Ovary (tissue), 9 donors: ENCODE data around the gene DEF6. TPM values are rescaled to one million over a fixed set of nuclear protein-coding genes. Genes with fewer than 3 reads are reported as not detected.

ENCODE experiments used
- DNase-seq, 5 donors: peaks; one replicate each; pipeline ENCODE4 v3.0.0-alpha.2; 2019 to 2020
- H3K27ac ChIP-seq, 2 donors: fragments of 200-600 bp; one replicate each; pipeline versions ENCODE4 v1.5.1 to v1.8.0; 2019 to 2022
- H3K27me3 ChIP-seq: fragments of 200-600 bp; one replicate; pipeline ENCODE4 v1.8.0; 2022
- H3K36me3 ChIP-seq: fragments of 200-600 bp; sonication (generic); one replicate; pipeline ENCODE4 v1.5.1; 2019
- H3K4me1 ChIP-seq: one replicate; pipeline ENCODE4 v1.8.1; 2013; ENCODE audit warnings: mild to moderate bottlenecking, moderate library complexity; ENCODE audit not compliant: insufficient read depth
- H3K4me3 ChIP-seq: fragments of 200-600 bp; sonication (generic); one replicate; pipeline ENCODE4 v1.5.1; 2017
- H3K9me3 ChIP-seq, 2 donors: fragments of 200-600 bp in 1 of 2; sonication (generic) in 1 of 2; one replicate each; pipeline versions ENCODE4 v1.5.1 to v1.8.1; 2013 to 2019; ENCODE audit warnings: mild to moderate bottlenecking in 1 of 2, moderate library complexity in 1 of 2
- EP300 ChIP-seq: sonication (generic); formaldehyde crosslinking; IDR thresholded peaks from one replicate; pipeline ENCODE4 v1.6.1; 2017; ENCODE audit warnings: antibody characterized with exemption
- POLR2A ChIP-seq: fragments of 450-650 bp; IDR thresholded peaks from one replicate; pipeline ENCODE4 v1.6.1; 2017; ENCODE audit warnings: antibody characterized with exemption, mild to moderate bottlenecking, moderate library complexity
- WGBS, 3 donors: extraction: QIAGEN DNeasy Blood & Tissue Kit in 1 of 3; methylation state at CpG; one replicate each; pipeline versions ENCODE4 v1.1.5 to v1.1.7; 2013 to 2017; 5-methylcytosine and 5-hydroxymethylcytosine counted together
- intact Hi-C, 4 donors: fragments of 100-400 bp; cut with DNase I; formaldehyde crosslinking; loops; one replicate each; pipeline versions ENCODE4 v1.11.0 to v1.15.1; 2022 to 2023
- polyA plus RNA-seq, 2 donors: library from polyadenylated mRNA; stranded (reverse); fragments of 200-250 nt in 1 of 2; fragments of 350-450 nt in 1 of 2; fragmentation: Illumina TruSeq in 1 of 2; extraction: RNeasy Lipid Tissue Mini Kit (QIAGEN cat#74804) in 1 of 2; gene quantifications; one replicate each; pipeline ENCODE4 v1.2.3, GENCODE V29; 2013 to 2014
- total RNA-seq, 7 donors: library from RNA; depleted of rRNA in 2 of 7; stranded (reverse); fragments of >200 nt in 2 of 7; fragmentation: NEBNext Ultra II Directional in 3 of 7; extraction: Animal tissue kit (Norgen Biotek cat#: 25700) in 3 of 7; gene quantifications; one replicate each; pipeline versions ENCODE4 v1.1.0 to v1.2.4, GENCODE V29; 2016 to 2023
- TF ChIP-seq, protein P1 (sequence below), 3 donors: fragments of 450-650 bp in 2 of 3; fragments of 200-600 bp in 1 of 3; IDR thresholded peaks; one replicate each; pipeline versions ENCODE4 v1.5.1 to v1.8.0; 2016 to 2022; ENCODE audit warnings: antibody characterized with exemption in 3 of 3, mild to moderate bottlenecking in 1 of 3
- donor health status: DM: no; HTN: no; CAD: no; lungs with moderate emphysema.
- donor health status: DM: no; HTN: no; CAD: no.
- donor health status: Bipolar disorder and iron deficiency.
- donor health status: DM: yes; HTN: yes; CAD: no.
- donor health status: DM: no; HTN: no; CAD: no.
- donor health status: DM: yes; HTN: yes; CAD: no.

DEF6 gene
- total and polyA plus RNA-seq, 9 donors: 1.5 to 6.6 (median 2.9) TPM

DNA sequence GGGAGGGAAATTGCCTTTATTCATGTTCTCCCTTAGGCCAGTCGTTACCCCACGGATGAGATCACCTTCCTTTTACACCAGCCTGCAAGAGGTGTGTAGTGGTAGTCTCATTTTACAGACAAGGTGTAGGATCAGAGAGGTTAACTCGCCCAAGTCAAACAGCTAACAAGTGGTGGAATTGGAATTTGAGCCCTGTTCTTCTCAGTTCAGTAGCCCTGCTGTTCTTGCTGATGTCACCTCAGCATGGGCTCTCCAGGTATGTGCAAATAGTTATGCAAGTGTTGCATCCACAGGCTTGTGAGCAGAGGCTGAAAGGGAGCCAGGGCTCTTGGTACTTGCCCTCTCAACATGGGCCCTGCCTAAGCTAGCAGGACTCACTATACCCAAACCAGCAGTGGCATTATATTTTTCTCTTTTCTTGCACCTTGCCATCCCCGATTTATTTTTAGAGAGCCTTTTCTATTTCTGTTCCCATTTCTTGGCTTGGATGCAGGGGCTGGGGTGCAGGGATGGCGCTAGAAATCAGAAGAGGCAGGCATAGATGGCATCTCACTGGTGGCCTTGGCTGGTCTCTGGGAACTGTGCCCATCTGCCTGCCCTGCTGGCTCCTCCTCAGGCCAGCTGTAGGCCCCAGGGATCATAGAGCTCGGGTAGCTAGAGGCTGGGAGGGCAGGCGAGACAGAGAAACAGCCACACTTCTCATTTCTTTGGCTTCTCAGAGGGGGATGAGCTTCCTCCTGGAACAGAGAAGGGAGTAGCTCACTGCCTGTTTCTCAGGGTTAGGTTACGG, 62.9 kb downstream of the DEF6 start:
- Histone ChIP-seq H3K27ac (no peak overlapping the region), H3K4me3 (no peak overlapping the region), H3K9me3 (no peaks in the 10 kb centered on the region), H3K27me3 (no peaks in the 10 kb centered on the region), H3K36me3 (no peaks in the 10 kb centered on the region), H3K4me1 (peaks cover 20% of the 10 kb centered on the region)
- WGBS, 3 donors: 72 to 75% (median 72%) methylated on average over 8 of the region's 8 CpGs
- TF ChIP-seq POLR2A (no peak), EP300 (no peak)
- TF ChIP-seq, protein P1, sequence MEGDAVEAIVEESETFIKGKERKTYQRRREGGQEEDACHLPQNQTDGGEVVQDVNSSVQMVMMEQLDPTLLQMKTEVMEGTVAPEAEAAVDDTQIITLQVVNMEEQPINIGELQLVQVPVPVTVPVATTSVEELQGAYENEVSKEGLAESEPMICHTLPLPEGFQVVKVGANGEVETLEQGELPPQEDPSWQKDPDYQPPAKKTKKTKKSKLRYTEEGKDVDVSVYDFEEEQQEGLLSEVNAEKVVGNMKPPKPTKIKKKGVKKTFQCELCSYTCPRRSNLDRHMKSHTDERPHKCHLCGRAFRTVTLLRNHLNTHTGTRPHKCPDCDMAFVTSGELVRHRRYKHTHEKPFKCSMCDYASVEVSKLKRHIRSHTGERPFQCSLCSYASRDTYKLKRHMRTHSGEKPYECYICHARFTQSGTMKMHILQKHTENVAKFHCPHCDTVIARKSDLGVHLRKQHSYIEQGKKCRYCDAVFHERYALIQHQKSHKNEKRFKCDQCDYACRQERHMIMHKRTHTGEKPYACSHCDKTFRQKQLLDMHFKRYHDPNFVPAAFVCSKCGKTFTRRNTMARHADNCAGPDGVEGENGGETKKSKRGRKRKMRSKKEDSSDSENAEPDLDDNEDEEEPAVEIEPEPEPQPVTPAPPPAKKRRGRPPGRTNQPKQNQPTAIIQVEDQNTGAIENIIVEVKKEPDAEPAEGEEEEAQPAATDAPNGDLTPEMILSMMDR (IDR thresholded peaks at IDR 0.05): no peak
- intact Hi-C loops: no loop called here
- peak in 1 of 5 donors; percentile 43 for DNase-seq

DNA sequence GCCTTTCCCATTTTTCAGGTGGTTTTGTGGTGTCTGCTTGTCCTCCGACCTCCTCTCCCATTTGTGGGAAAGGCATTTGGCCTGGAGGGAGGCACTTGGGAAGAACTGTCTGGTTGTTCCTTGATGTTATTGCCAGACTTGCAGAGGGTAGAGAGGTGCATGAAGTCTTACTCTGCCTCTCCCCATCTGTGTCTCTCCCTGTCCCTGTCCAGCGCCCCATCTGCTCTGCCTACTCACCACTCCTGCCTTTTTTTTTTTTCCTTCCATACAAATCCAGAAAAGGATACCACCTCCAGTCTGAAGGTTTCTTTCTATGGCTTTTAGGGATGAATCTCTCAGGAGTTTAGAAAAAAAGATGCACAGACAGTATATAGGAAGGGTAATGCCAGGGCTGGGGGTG, 64.6 kb downstream of the DEF6 start:
- H3K36me3 ChIP-seq: no peaks in the 10 kb centered on the region
- TF ChIP-seq EP300 (no peak), POLR2A (no peak)
- TF ChIP-seq, protein P1 (IDR thresholded peaks at IDR 0.05): no peak
- 93 to 97% (median 94%) methylated on average over 2 of the region's 2 CpGs for WGBS, 3 donors
- no peaks in the 10 kb centered on the region for H3K9me3 ChIP-seq
- H3K27me3 ChIP-seq: no peaks in the 10 kb centered on the region
- peaks cover 16% of the 10 kb centered on the region for H3K4me1 ChIP-seq
- peak in 1 of 5 donors; percentile 7 for DNase-seq
- no peak overlapping the region for H3K27ac ChIP-seq
- no peak overlapping the region for H3K4me3 ChIP-seq
- intact Hi-C loops: no loop called here

DNA sequence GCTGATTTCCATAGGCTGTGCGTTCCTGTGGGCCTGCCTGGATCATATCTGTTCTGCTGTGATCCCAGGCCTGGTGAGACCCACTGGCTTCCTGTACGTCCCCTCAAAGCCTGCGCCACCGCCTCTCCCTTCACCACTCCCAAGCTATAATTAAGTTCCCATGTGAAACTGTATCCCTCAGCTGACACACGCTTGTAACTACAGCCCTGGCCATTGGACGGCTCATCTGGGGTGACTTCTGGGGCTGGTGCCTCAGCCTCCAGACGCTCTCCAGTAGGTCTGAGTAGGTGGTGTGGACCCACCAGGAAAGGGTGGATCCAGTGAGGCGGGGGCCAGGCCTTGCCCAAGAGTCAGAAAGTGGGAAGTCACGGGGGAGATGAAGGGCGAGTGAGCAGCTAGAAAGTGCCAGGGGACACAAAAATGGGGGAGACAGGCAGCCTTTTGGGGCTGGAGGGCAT, 65.7 kb downstream of the DEF6 start:
- intact Hi-C loops: no loop called here
- Histone ChIP-seq H3K27ac (no peak overlapping the region), H3K4me1 (peaks cover 16% of the 10 kb centered on the region), H3K27me3 (no peaks in the 10 kb centered on the region), H3K36me3 (no peaks in the 10 kb centered on the region), H3K4me3 (no peak overlapping the region), H3K9me3 (no peaks in the 10 kb centered on the region)
- DNase-seq: peak in 1 of 5 donors; percentile 19
- TF ChIP-seq POLR2A (no peak), EP300 (no peak)
- TF ChIP-seq, protein P1 (IDR thresholded peaks at IDR 0.05): no peak
- WGBS, 3 donors: 86 to 89% (median 88%) methylated on average over 10 of the region's 10 CpGs

DNA sequence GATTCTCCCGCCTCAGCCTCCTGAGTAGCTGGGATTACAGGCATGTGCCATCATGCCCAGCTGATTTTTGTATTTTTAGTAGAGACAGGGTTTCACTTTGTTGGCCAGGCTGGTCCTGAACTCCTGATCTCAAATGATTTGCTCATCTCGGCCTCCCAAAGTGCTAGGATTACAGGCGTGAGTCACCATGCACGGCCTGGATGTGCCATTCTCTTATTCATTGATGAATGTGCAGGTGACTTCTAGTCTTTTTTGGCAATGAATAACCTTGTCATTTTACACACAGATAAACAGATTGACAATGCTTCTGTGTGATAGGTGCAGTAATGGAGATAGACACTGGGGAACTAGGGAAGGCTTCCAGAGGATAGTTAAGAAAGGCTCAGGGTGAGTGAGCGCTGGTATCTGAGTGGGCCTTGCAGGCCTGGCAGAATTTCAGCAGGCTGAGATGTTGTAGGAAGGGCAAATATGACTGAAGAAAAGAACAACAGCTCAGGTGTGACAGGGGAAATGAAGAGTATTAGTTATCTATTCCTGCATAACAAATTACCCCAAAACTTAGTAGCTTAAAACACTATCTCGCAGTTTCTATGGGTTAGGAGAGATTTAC, 68.1 kb downstream of the DEF6 start:
- Histone ChIP-seq H3K36me3 (no peaks in the 10 kb centered on the region), H3K4me1 (peaks cover 8% of the 10 kb centered on the region), H3K27me3 (no peaks in the 10 kb centered on the region), H3K9me3 (no peaks in the 10 kb centered on the region), H3K4me3 (no peak overlapping the region), H3K27ac (no peak overlapping the region)
- intact Hi-C loops: no loop called here
- 96 to 98% (median 97%) methylated on average over 6 of the region's 6 CpGs for WGBS, 3 donors
- no peak for DNase-seq
- TF ChIP-seq, protein P1 (IDR thresholded peaks at IDR 0.05): no peak
- TF ChIP-seq EP300: no peak
- TF ChIP-seq POLR2A: no peak
